SK-N-SH (cell line): ENCODE measurements around the gene CIDEC.

Experiments used
- CHD2 ChIP-seq: fragments of 150-350 bp; IDR thresholded peaks from 2 replicates; pipeline ENCODE4 v1.6.1; 2018; ENCODE audit warnings: low read length; ENCODE audit not compliant: partially characterized antibody
- CTCF ChIP-seq: fragments of 200-600 bp; sonication (generic); IDR thresholded peaks from 2 replicates; pipeline ENCODE4 v1.6.1; 2017; ENCODE audit warnings: antibody characterized with exemption, mild to moderate bottlenecking, moderate library complexity
- EP300 ChIP-seq, 2 experiments: IDR thresholded peaks; 2 replicates each; pipeline versions ENCODE4 v1.4.0 to v1.6.1; 2012; ENCODE audit warnings: borderline replicate concordance in 1 of 2, low read depth in 1 of 2, low read length in 1 of 2
- EZH2phosphoT487 ChIP-seq: fragments of 200-600 bp; sonication (generic); IDR thresholded peaks from 2 replicates; pipeline ENCODE4 v1.6.1; 2017; ENCODE audit warnings: low read depth, mixed run types, mild to moderate bottlenecking, antibody characterized with exemption, moderate library complexity, borderline replicate concordance
- MAX ChIP-seq: IDR thresholded peaks from 2 replicates; pipeline ENCODE4 v1.4.0; 2012; ENCODE audit warnings: low read depth
- RAD21 ChIP-seq: IDR thresholded peaks from 2 replicates; pipeline ENCODE4 v1.6.1; 2012; ENCODE audit warnings: mild to moderate bottlenecking, low read length
- TAF1 ChIP-seq: IDR thresholded peaks from 2 replicates; pipeline ENCODE4 v1.6.1; 2012; ENCODE audit warnings: low read depth, mild to moderate bottlenecking, low read length, moderate library complexity, borderline replicate concordance
- USF2 ChIP-seq: fragments of 150-350 bp; IDR thresholded peaks from 2 replicates; pipeline ENCODE4 v1.6.1; 2017; ENCODE audit warnings: antibody characterized with exemption, low read length, low read depth, borderline replicate concordance

GRCh38 chr3:9831253-9831652, 48.8 kb downstream of the CIDEC start:
- TF ChIP-seq CTCF (no peak), CHD2 (no peak), EZH2phosphoT487 (no peak), USF2 (no peak), RAD21 (no peak), EP300 (IDR thresholded peaks at IDR 0.05; ENCODE audit: borderline replicate concordance in 1 of 2, low read depth in 1 of 2, low read length in 1 of 2) (no peak), MAX (no peak), TAF1 (no peak)
